RWPE2 (cell line): ENCODE measurements around the gene SLC39A3.

Experiments used
- ATAC-seq: fragments of 200-7000 bp; cut with Tn5 transposase; 3 replicates; pipeline ENCODE4 v1.9.1; 2021; ENCODE audit warnings: low read depth
- DNase-seq: peaks from one replicate; pipeline ENCODE4 v3.0.0-alpha.2; 2020; ENCODE audit warnings: low spot score
- H3K27ac ChIP-seq: fragments of 450-650 bp; 2 replicates; pipeline ENCODE4 v1.5.1; 2017; ENCODE audit warnings: mild to moderate bottlenecking; ENCODE audit not compliant: poor library complexity, severe bottlenecking
- H3K27me3 ChIP-seq: fragments of 250-450 bp; sonication (Bioruptor Pico); 2 replicates; pipeline ENCODE4 v1.5.1; 2021; ENCODE audit warnings: mild to moderate bottlenecking, moderate library complexity; ENCODE audit not compliant: insufficient read depth, poor library complexity, severe bottlenecking
- H3K36me3 ChIP-seq: fragments of 250-450 bp; sonication (Bioruptor Pico); 2 replicates; pipeline ENCODE4 v1.5.1; 2020; ENCODE audit warnings: low read depth, mild to moderate bottlenecking, moderate library complexity
- H3K4me1 ChIP-seq: fragments of 250-450 bp; sonication (Bioruptor Pico); 2 replicates; pipeline ENCODE4 v1.5.1; 2021; ENCODE audit warnings: mild to moderate bottlenecking, moderate library complexity; ENCODE audit not compliant: insufficient read depth, poor library complexity, severe bottlenecking
- H3K4me3 ChIP-seq: fragments of 250-450 bp; sonication (Bioruptor Pico); 2 replicates; pipeline ENCODE4 v1.5.1; 2021; ENCODE audit warnings: mild to moderate bottlenecking, moderate library complexity; ENCODE audit not compliant: severe bottlenecking
- H3K9me3 ChIP-seq: fragments of 250-450 bp; sonication (Bioruptor Pico); 2 replicates; pipeline ENCODE4 v1.5.1; 2021; ENCODE audit warnings: mild to moderate bottlenecking, moderate library complexity; ENCODE audit not compliant: severe bottlenecking
- TF ChIP-seq, protein P1 (sequence below): fragments of 450-650 bp; IDR thresholded peaks from one replicate; pipeline ENCODE4 v1.5.1; 2017; ENCODE audit warnings: mild to moderate bottlenecking, moderate library complexity; ENCODE audit not compliant: poor library complexity, severe bottlenecking

SLC39A3 gene

DNA sequence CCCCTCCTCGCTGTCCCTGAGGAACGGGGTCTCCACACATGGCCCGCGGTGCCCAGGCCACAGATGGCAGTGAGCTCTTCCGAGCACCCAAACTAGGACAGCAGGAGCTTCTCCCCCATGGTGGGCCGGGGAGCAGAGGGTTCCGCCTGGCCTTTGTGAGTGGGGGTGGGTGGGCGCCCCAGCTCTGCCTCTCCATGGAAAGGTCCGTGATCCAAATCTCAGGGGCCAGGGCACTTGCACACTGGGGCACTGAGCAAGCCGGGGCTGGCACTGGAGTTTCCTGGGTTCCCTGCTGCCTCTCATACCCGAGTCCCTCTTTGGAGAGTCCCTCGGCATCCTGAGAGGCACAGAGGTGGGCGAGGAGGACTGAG, 16.5 kb downstream of the SLC39A3 start:
- TF ChIP-seq, protein P1, sequence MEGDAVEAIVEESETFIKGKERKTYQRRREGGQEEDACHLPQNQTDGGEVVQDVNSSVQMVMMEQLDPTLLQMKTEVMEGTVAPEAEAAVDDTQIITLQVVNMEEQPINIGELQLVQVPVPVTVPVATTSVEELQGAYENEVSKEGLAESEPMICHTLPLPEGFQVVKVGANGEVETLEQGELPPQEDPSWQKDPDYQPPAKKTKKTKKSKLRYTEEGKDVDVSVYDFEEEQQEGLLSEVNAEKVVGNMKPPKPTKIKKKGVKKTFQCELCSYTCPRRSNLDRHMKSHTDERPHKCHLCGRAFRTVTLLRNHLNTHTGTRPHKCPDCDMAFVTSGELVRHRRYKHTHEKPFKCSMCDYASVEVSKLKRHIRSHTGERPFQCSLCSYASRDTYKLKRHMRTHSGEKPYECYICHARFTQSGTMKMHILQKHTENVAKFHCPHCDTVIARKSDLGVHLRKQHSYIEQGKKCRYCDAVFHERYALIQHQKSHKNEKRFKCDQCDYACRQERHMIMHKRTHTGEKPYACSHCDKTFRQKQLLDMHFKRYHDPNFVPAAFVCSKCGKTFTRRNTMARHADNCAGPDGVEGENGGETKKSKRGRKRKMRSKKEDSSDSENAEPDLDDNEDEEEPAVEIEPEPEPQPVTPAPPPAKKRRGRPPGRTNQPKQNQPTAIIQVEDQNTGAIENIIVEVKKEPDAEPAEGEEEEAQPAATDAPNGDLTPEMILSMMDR, result no peak
- H3K4me1 ChIP-seq, result no peaks in the 10 kb centered on the region
- ATAC-seq, result no peak

DNA sequence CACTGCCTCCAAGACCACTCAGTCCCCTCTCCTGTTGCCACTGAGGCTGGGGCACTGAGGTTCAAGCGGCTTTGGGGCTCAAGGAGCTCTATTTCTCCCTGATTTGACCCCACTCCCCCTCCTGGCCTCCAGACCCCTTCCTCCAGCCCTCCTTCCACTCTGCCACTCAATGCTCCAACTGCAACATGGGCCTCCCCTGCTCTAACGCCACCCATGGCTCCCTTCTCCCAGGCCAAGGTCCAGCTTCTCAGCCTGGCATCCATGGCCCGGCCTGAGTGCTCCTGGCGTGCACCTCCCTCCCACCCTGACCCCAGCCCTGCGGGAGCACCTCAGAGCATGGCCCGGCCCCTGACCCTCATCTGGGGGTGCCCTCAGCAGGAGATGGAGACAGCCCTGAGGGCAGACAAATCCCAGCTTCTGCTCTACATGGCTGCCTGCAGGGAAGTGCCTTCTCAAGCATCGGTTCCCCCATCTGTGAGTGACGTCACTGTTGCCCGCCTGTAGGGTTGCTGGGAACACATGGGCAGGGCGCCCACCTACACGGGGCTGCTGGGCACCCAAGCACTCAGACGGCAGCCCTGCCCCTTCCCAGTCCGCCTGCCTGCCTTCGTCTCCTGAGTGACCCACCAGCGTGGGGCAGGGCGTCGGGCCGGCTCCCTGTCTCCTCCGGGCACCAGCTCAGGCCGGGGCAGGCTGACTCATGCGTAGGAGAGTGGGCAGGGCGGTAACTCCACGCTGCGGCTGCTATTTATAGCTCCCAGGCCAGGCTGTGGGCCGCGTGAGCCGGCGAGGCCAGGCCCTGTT, 17.1 kb downstream of the SLC39A3 start:
- ATAC-seq (peak; percentile 67), DNase-seq (no peak)
- Histone ChIP-seq H3K4me3 (no peak overlapping the region), H3K27ac (no peak overlapping the region), H3K27me3 (peaks cover 22% of the 10 kb centered on the region), H3K9me3 (no peaks in the 10 kb centered on the region), H3K36me3 (no peaks in the 10 kb centered on the region), H3K4me1 (no peaks in the 10 kb centered on the region)
- TF ChIP-seq, protein P1, result no peak

More for the DNA sequence above, 16.5 kb downstream of the SLC39A3 start:
- Histone ChIP-seq H3K9me3 (no peaks in the 10 kb centered on the region), H3K27me3 (peaks cover 22% of the 10 kb centered on the region), H3K27ac (no peak overlapping the region), H3K36me3 (no peaks in the 10 kb centered on the region), H3K4me3 (no peak overlapping the region)
- no peak for DNase-seq

DNA sequence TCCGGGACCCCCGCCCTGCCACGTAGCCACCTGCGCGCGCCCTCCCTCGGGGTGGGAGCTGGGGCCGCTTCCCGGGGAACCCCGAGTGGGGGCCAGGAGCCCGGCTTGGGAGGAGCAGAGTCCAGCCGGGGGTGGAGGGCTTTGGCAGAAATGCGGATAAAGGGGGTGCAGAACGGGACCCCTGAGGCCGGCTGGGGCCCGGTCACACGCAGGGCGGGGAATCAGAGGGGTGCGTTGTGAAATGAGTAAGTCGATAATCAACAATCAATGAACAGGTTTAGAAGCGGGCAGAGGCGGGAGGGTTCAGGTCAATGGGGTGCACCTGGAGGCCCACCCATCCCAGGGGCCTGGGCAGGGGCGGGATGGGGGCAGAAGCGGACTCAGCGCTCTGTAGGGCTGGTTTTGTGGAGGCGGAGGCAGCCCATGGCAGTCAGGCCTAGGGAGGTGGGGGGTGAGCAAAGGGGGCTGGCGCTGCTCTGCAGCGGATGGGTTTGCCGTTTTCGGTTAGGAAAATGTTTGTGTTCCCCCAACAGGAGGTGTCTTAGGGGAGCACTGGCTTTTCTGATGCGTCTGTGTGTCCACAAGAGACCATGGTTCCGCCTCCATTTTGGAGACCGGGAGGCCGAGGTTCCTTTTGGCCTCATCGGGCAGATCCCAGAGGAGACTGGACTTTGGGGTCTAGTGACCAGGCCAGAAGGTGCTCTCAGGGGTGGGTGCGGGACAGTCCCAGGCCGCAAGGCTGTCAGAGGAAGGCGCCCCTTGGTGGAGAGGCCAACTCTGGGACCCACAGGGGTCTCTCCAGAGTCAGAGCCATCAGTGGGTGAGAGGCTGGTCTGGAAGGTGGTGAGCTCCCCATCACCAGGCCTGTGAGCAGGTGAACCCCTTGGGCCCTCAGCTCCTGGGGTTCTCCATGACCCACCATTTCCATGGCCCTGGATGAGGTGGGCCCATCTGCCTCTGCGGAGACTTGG, 18.0 kb downstream of the SLC39A3 start:
- no peaks in the 10 kb centered on the region for H3K9me3 ChIP-seq
- TF ChIP-seq, protein P1, result no peak
- no peaks in the 10 kb centered on the region for H3K36me3 ChIP-seq
- no peak for ATAC-seq
- no peak for DNase-seq
- no peak overlapping the region for H3K27ac ChIP-seq
- no peaks in the 10 kb centered on the region for H3K4me1 ChIP-seq
- H3K4me3 ChIP-seq, result no peak overlapping the region
- H3K27me3 ChIP-seq, result peaks cover 22% of the 10 kb centered on the region

DNA sequence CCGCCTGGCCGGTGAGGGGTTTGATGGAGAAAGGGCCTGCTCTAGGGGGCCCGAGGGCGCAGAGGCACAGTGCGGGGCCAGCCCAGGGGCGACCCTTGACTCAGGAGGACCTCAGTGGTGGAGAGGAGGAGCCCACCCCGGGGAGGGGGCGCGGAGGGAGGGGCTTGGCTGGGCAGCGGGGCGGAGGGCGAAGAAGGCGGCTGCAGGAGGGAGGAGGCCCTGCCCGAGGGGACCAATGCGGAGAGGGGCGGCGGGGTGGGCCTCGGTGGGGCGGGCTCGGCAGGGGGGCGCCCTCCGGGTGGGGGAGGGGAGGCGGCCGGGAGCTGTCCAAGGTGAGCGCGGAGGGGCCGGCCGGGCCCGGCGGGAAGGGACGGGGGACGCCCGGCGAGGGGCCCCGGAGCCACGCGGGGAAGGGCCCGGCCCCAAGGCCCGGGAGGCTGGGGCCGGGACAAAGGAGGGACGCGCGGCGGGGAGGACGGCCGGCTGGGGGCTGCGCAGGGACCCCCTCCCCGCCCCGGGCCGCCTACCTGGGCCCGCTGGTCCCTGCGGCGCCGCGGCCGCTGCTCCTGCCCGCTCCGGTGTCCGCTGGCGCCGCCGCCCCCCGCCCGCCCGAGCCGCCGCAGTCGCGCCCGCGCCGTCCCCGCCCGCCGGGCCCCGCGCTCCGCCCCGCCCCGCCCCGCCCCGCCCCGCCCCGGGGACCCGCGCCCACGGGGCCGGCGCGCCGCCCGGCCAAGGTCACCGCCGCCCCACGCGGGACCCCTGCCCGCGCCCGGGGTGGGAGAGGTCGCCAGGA, 18.8 kb downstream of the SLC39A3 start, which contains the start of gene DIRAS1:
Gene DIRAS1 (minus strand): TSS at position 596 of the 793 bp plus-strand sequence. CDS start 3,566 bp downstream, outside the sequence.
- TF ChIP-seq, protein P1, result no peak
- peaks cover 22% of the 10 kb centered on the region for H3K27me3 ChIP-seq
- H3K27ac ChIP-seq, result no peak within 1 kb of the TSS
- no peak for DNase-seq
- H3K36me3 ChIP-seq, result no peaks in the 10 kb centered on the region
- peak within 1 kb of the TSS; percentile 20 for H3K4me3 ChIP-seq
- no peaks in the 10 kb centered on the region for H3K4me1 ChIP-seq
- no peaks in the 10 kb centered on the region for H3K9me3 ChIP-seq
- no peak for ATAC-seq
